SK-N-MC (cell line): ENCODE measurements around the gene YPEL2.

Source experiments
- EZH2 ChIP-seq: fragments of 200-600 bp; sonication (generic); IDR thresholded peaks from one replicate; pipeline ENCODE4 v1.6.1; 2017; ENCODE audit warnings: antibody characterized with exemption
- FOXP2 ChIP-seq: optimal IDR thresholded peaks from 2 replicates; pipeline ENCODE3; 2011; ENCODE audit warnings: mild to moderate bottlenecking, moderate library complexity; ENCODE audit not compliant: insufficient read depth; ENCODE audit errors: extremely low read length, control extremely low read depth
- POLR2AphosphoS5 ChIP-seq: IDR thresholded peaks from 2 replicates; pipeline ENCODE4 v1.6.1; 2012; ENCODE audit warnings: mild to moderate bottlenecking, low read depth, low read length, borderline replicate concordance

GRCh38 chr17:59300941-59301340, 30.5 kb upstream of the YPEL2 start:
- no peak for TF ChIP-seq POLR2AphosphoS5
- no peak for TF ChIP-seq EZH2
- TF ChIP-seq FOXP2, result no peak
